Bone marrow (tissue), 2 donors: ENCODE results near the gene RAB3C.
"Not testable (repeated sequence)": the region's sequence is repeated elsewhere in the genome, so short reads cannot be mapped to it uniquely, and the experiment has no call there.

Source experiments
- DNase-seq, 2 donors: peaks; one replicate each; lab custom pipeline; 2025; lab: John Stamatoyannopoulos, UW

Gene RAB3C

GRCh38 chr5:58675341-58675740 lies 92.5 kb downstream of the RAB3C start:
- no peak for DNase-seq

- DNase-seq = no peak
These were observed 94.8 kb downstream of the RAB3C start for GRCh38 chr5:58677650-58678049.

- DNase-seq = no peak
These were observed 97.6 kb downstream of the RAB3C start for GRCh38 chr5:58680503-58680902.

GRCh38 chr5:58681943-58682342 lies 99.1 kb downstream of the RAB3C start:
- DNase-seq = no peak

- no peak for DNase-seq
These were observed 100.7 kb downstream of the RAB3C start for GRCh38 chr5:58683567-58683966.

- DNase-seq = no peak
These were observed 104.2 kb downstream of the RAB3C start for GRCh38 chr5:58687079-58687478.

- DNase-seq = no peak
These were observed 104.7 kb downstream of the RAB3C start for GRCh38 chr5:58687595-58687994.

- not testable (repeated sequence) for DNase-seq
These were observed 116.3 kb downstream of the RAB3C start for GRCh38 chr5:58699088-58699761.

GRCh38 chr5:58699762-58700118 lies 116.9 kb downstream of the RAB3C start:
- no peak for DNase-seq

GRCh38 chr5:58703925-58704555 lies 121.2 kb downstream of the RAB3C start:
- no peak for DNase-seq

- no peak for DNase-seq
These were observed 123.9 kb downstream of the RAB3C start for GRCh38 chr5:58706736-58707135.

GRCh38 chr5:58708456-58708855 lies 125.6 kb downstream of the RAB3C start:
- DNase-seq = no peak

- DNase-seq = not testable (repeated sequence)
These were observed 127.5 kb downstream of the RAB3C start for GRCh38 chr5:58710425-58710824.

- DNase-seq = no peak
These were observed 128.0 kb downstream of the RAB3C start for GRCh38 chr5:58710871-58711270.

- DNase-seq = no peak
These were observed 129.1 kb downstream of the RAB3C start for GRCh38 chr5:58711965-58712364.

- no peak for DNase-seq
These were observed 131.2 kb downstream of the RAB3C start for GRCh38 chr5:58714046-58714445.

- no peak for DNase-seq
These were observed 133.3 kb downstream of the RAB3C start for GRCh38 chr5:58715997-58716656.

GRCh38 chr5:58716713-58717112 lies 133.8 kb downstream of the RAB3C start:
- no peak for DNase-seq

GRCh38 chr5:58717303-58718007 lies 134.6 kb downstream of the RAB3C start:
- no peak for DNase-seq

GRCh38 chr5:58718269-58718978 lies 135.5 kb downstream of the RAB3C start:
- DNase-seq = no peak

- DNase-seq = no peak
These were observed 139.3 kb downstream of the RAB3C start for GRCh38 chr5:58722160-58722559.

GRCh38 chr5:58724992-58725391 lies 142.1 kb downstream of the RAB3C start:
- no peak for DNase-seq
